ENCODE measurements around the gene RMP24.

The RMP24 gene

DNA sequence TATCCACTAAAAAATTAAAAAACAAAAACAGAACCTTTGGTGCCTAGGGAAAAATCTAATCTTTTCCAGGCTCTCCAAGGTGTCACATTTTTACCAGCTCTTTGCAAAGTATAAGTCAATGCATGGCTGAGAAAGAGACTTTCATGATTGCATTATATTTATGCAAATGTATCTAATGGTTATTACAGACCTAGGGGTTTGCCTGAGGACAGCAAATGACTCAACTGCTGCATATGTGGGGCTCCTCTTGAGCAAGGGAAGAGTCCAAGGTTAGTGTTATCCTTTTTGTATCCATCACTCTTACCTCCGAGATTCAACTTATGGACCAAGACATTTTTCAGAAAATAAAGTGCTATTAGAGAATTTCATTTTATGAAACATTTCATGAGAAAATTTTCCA is 33.9 kb upstream of the RMP24 start:
- H3K36me3 ChIP-seq = no peaks in the 10 kb centered on the region
- H3K4me3 ChIP-seq = no peak overlapping the region
- intact Hi-C loops (cut with DNase I; ENCODE audit: low total_unique reads) = loop anchor here (5.0 kb wide), 1 partner anchor 526 kb away; no protein-coding TSS in a partner anchor
- no peaks in the 10 kb centered on the region for H3K4me1 ChIP-seq
- no peaks in the 10 kb centered on the region for H3K9me3 ChIP-seq
- 67 to 88% (median 79%) methylated on average over 1 of the region's 1 CpG for WGBS, 5 donors
- no peaks in the 10 kb centered on the region for H3K27me3 ChIP-seq (replicated peaks in 1 of 7)
- TF ChIP-seq POLR2A (IDR thresholded peaks at IDR 0.05) = no peak
- no peak for TF ChIP-seq POLR2AphosphoS5 (IDR thresholded peaks at IDR 0.05)
- TF ChIP-seq, protein P1, sequence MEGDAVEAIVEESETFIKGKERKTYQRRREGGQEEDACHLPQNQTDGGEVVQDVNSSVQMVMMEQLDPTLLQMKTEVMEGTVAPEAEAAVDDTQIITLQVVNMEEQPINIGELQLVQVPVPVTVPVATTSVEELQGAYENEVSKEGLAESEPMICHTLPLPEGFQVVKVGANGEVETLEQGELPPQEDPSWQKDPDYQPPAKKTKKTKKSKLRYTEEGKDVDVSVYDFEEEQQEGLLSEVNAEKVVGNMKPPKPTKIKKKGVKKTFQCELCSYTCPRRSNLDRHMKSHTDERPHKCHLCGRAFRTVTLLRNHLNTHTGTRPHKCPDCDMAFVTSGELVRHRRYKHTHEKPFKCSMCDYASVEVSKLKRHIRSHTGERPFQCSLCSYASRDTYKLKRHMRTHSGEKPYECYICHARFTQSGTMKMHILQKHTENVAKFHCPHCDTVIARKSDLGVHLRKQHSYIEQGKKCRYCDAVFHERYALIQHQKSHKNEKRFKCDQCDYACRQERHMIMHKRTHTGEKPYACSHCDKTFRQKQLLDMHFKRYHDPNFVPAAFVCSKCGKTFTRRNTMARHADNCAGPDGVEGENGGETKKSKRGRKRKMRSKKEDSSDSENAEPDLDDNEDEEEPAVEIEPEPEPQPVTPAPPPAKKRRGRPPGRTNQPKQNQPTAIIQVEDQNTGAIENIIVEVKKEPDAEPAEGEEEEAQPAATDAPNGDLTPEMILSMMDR (IDR thresholded peaks at IDR 0.05 in 8 of 11, conservative IDR thresholded peaks at IDR 0.05 in 3 of 11) = no peak
- H3K27ac ChIP-seq = no peak overlapping the region
- DNase-seq = no peak

DNA sequence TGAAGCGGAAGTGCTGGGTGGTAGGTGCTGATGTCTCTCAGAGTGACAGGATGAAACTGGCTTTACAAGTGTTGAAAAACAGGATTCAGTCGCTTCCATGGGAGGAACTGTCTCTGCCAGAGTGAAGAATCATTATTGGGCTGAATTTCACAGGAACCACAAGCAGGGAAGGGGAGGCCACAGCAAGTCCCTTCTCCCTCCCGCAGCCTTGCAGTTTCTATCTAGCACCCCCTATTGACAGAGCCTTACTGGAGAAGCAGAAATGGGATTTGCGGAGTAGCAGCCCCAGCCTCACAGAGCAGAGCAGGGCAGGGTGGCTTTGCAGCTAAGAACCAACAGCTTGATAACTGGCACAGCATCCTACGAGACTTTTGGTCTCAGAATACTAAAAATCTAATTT is 33.3 kb upstream of the RMP24 start:
- Histone ChIP-seq H3K4me3 (no peak overlapping the region), H3K27ac (no peak overlapping the region), H3K4me1 (no peaks in the 10 kb centered on the region), H3K27me3 (replicated peaks in 1 of 7) (no peaks in the 10 kb centered on the region), H3K9me3 (no peaks in the 10 kb centered on the region), H3K36me3 (no peaks in the 10 kb centered on the region)
- WGBS, 5 donors = 47 to 53% (median 50%) methylated on average over 5 of the region's 5 CpGs
- intact Hi-C loops (cut with DNase I; ENCODE audit: low total_unique reads) = loop anchor here (5.0 kb wide), 1 partner anchor 527 kb away; no protein-coding TSS in a partner anchor
- TF ChIP-seq POLR2A (IDR thresholded peaks at IDR 0.05) (no peak), POLR2AphosphoS5 (IDR thresholded peaks at IDR 0.05) (no peak)
- TF ChIP-seq, protein P1 (IDR thresholded peaks at IDR 0.05 in 8 of 11, conservative IDR thresholded peaks at IDR 0.05 in 3 of 11) = no peak
- DNase-seq = no peak

GRCh38 chr18:35941299-35941698 is 31.2 kb upstream of the RMP24 start:
- Histone ChIP-seq H3K9me3 (no peaks in the 10 kb centered on the region), H3K4me3 (no peak overlapping the region), H3K4me1 (no peaks in the 10 kb centered on the region), H3K36me3 (no peaks in the 10 kb centered on the region), H3K27me3 (replicated peaks in 1 of 7) (no peaks in the 10 kb centered on the region), H3K27ac (no peak overlapping the region)
- 73 to 83% (median 80%) methylated on average over 6 of the region's 6 CpGs for WGBS, 5 donors
- intact Hi-C loops (cut with DNase I; ENCODE audit: low total_unique reads) = no loop called here
- TF ChIP-seq POLR2A (IDR thresholded peaks at IDR 0.05) (no peak), POLR2AphosphoS5 (IDR thresholded peaks at IDR 0.05) (no peak)
- TF ChIP-seq, protein P1 (IDR thresholded peaks at IDR 0.05 in 8 of 11, conservative IDR thresholded peaks at IDR 0.05 in 3 of 11) = no peak
- DNase-seq = no peak

DNA sequence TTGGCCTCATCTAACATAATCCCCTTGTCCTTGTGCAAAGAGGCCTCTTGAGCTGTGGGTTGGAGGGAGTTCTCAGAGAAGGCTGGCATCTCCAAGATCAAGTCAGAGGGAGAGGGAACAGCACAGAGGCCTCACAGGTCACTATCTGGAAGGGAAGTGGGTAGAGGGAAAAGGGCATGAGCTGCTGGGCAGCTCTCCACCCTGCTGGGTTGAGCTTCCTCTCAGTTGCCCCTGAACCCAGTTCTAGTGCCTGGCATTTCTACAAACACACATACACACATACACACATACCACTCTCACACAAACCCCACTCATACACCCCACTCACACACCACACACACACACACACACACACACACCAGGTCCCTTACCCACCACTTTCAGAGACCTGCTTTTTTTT is 30.3 kb upstream of the RMP24 start:
- no peaks in the 10 kb centered on the region for H3K9me3 ChIP-seq
- DNase-seq = no peak
- H3K36me3 ChIP-seq = no peaks in the 10 kb centered on the region
- no peaks in the 10 kb centered on the region for H3K27me3 ChIP-seq (replicated peaks in 1 of 7)
- intact Hi-C loops (cut with DNase I; ENCODE audit: low total_unique reads) = no loop called here
- H3K4me3 ChIP-seq = no peak overlapping the region
- no peaks in the 10 kb centered on the region for H3K4me1 ChIP-seq
- no peak overlapping the region for H3K27ac ChIP-seq
- no peak for TF ChIP-seq POLR2A (IDR thresholded peaks at IDR 0.05)

DNA sequence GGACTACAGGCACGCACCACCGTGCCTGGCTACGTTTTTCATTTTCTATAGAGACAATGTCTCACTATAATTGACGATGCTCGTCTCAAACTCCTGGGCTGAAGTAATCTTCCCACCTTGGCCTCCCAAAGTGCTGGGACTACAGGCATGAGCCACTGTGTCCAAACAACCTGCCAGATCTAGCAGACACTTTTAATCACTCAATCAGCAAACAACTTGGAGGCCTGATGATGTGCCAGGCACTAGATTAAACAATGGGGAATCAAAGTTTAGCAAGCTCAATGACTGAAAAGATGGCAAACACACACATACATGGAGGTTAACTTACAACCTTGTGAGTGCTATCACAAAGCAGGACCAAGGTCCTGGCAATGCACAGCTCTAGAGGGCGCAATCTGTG is 29.8 kb upstream of the RMP24 start:
- intact Hi-C loops (cut with DNase I; ENCODE audit: low total_unique reads) = no loop called here
- H3K27ac ChIP-seq = no peak overlapping the region
- WGBS, 5 donors = 92 to 96% (median 95%) methylated on average over 5 to 6 of the region's 6 CpGs

More for the DNA sequence above, 29.8 kb upstream of the RMP24 start:
- DNase-seq = no peak
- Histone ChIP-seq H3K9me3 (no peaks in the 10 kb centered on the region), H3K4me1 (no peaks in the 10 kb centered on the region), H3K36me3 (no peaks in the 10 kb centered on the region), H3K4me3 (no peak overlapping the region), H3K27me3 (replicated peaks in 1 of 7) (no peaks in the 10 kb centered on the region)
- TF ChIP-seq POLR2A (IDR thresholded peaks at IDR 0.05) = no peak

Data from spleen (tissue), 11 donors.